Measurements from ENCODE around the gene INPP4B.

DNA sequence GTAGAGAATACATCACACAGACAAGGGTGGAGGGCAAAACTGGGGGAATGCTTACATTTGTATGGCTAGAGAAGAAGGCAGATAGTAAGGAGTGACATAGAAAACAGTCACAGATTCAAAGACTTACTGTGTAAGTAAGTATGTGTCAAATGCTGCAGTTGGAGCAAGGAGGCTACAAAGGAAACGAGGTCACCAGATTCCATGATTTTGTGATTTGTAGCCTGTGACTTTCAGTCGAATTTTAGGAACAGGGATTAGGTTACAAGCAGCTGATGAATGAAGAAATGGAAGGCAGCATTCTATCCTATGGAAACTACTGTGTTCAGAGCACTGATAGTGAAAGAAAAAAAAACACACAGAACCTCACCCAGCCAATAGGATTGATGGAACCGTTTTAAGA, 801.8 kb downstream of the INPP4B start:
- TF ChIP-seq, protein P1, sequence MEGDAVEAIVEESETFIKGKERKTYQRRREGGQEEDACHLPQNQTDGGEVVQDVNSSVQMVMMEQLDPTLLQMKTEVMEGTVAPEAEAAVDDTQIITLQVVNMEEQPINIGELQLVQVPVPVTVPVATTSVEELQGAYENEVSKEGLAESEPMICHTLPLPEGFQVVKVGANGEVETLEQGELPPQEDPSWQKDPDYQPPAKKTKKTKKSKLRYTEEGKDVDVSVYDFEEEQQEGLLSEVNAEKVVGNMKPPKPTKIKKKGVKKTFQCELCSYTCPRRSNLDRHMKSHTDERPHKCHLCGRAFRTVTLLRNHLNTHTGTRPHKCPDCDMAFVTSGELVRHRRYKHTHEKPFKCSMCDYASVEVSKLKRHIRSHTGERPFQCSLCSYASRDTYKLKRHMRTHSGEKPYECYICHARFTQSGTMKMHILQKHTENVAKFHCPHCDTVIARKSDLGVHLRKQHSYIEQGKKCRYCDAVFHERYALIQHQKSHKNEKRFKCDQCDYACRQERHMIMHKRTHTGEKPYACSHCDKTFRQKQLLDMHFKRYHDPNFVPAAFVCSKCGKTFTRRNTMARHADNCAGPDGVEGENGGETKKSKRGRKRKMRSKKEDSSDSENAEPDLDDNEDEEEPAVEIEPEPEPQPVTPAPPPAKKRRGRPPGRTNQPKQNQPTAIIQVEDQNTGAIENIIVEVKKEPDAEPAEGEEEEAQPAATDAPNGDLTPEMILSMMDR (IDR thresholded peaks at IDR 0.05 in 2 of 3, conservative IDR thresholded peaks at IDR 0.05 in 1 of 3; ENCODE audit: borderline replicate concordance in 1 of 3, insufficient read depth in 1 of 3, low read depth in 2 of 3, low read length in 2 of 3), result no peak
- TF ChIP-seq ZFX (IDR thresholded peaks at IDR 0.05) (no peak), CBX3 (IDR thresholded peaks at IDR 0.05; ENCODE audit: low read depth) (no peak), ZNF274 (IDR thresholded peaks at IDR 0.05; ENCODE audit: low read depth, low read length) (no peak), POLR2AphosphoS5 (IDR thresholded peaks at IDR 0.05; ENCODE audit: low read depth, low read length) (no peak)
- TF ChIP-seq, protein P2, sequence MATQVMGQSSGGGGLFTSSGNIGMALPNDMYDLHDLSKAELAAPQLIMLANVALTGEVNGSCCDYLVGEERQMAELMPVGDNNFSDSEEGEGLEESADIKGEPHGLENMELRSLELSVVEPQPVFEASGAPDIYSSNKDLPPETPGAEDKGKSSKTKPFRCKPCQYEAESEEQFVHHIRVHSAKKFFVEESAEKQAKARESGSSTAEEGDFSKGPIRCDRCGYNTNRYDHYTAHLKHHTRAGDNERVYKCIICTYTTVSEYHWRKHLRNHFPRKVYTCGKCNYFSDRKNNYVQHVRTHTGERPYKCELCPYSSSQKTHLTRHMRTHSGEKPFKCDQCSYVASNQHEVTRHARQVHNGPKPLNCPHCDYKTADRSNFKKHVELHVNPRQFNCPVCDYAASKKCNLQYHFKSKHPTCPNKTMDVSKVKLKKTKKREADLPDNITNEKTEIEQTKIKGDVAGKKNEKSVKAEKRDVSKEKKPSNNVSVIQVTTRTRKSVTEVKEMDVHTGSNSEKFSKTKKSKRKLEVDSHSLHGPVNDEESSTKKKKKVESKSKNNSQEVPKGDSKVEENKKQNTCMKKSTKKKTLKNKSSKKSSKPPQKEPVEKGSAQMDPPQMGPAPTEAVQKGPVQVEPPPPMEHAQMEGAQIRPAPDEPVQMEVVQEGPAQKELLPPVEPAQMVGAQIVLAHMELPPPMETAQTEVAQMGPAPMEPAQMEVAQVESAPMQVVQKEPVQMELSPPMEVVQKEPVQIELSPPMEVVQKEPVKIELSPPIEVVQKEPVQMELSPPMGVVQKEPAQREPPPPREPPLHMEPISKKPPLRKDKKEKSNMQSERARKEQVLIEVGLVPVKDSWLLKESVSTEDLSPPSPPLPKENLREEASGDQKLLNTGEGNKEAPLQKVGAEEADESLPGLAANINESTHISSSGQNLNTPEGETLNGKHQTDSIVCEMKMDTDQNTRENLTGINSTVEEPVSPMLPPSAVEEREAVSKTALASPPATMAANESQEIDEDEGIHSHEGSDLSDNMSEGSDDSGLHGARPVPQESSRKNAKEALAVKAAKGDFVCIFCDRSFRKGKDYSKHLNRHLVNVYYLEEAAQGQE (IDR thresholded peaks at IDR 0.05; ENCODE audit: low read depth), result no peak
- TF ChIP-seq, protein P3, sequence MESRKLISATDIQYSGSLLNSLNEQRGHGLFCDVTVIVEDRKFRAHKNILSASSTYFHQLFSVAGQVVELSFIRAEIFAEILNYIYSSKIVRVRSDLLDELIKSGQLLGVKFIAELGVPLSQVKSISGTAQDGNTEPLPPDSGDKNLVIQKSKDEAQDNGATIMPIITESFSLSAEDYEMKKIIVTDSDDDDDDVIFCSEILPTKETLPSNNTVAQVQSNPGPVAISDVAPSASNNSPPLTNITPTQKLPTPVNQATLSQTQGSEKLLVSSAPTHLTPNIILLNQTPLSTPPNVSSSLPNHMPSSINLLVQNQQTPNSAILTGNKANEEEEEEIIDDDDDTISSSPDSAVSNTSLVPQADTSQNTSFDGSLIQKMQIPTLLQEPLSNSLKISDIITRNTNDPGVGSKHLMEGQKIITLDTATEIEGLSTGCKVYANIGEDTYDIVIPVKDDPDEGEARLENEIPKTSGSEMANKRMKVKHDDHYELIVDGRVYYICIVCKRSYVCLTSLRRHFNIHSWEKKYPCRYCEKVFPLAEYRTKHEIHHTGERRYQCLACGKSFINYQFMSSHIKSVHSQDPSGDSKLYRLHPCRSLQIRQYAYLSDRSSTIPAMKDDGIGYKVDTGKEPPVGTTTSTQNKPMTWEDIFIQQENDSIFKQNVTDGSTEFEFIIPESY (IDR thresholded peaks at IDR 0.05; ENCODE audit: extremely low read depth, insufficient replicate concordance, low read length), result no peak
